GM10248 (cell line): ENCODE results near the gene CDC34.

Experiments
- CTCF ChIA-PET: fragments of 300-600 bp; sonication (Branson Sonifier 250); formaldehyde crosslinking; extraction: SDS; loops from one replicate; lab custom pipeline; 2021; ENCODE audit warnings: antibody characterized with exemption; lab: Yijun Ruan, JAX
- POLR2A ChIA-PET: fragments of 350-650 bp; sonication (Branson Sonifier 250); formaldehyde crosslinking; extraction: SDS; loops from one replicate; lab custom pipeline; 2020; ENCODE audit warnings: antibody characterized with exemption; lab: Yijun Ruan, JAX
- DNase-seq: peaks from one replicate; pipeline ENCODE4 v3.0.0; 2012; ENCODE audit errors: extremely low spot score
- CTCF ChIP-seq: IDR thresholded peaks from 2 replicates; pipeline ENCODE4 v1.5.1; 2012; ENCODE audit warnings: mild to moderate bottlenecking, low read depth; ENCODE audit errors: extremely low read depth, missing control alignments, control extremely low read depth

CDC34 gene

GRCh38 chr19:558770-559439 lies 27.3 kb downstream of the CDC34 start:
- POLR2A ChIA-PET: no interaction called here
- DNase-seq: no peak
- CTCF ChIA-PET: no interaction called here
- no peak for TF ChIP-seq CTCF

GRCh38 chr19:560121-560520 lies 28.6 kb downstream of the CDC34 start:
- DNase-seq: no peak
- POLR2A ChIA-PET: no interaction called here
- CTCF ChIA-PET: interaction anchor here (1.5 kb wide), 1 partner anchor 49 kb away, joined by 5 read pairs; no protein-coding TSS in a partner anchor
- TF ChIP-seq CTCF: no peak

- DNase-seq: no peak
- no peak for TF ChIP-seq CTCF
- ChIA-PET POLR2A (no interaction called here), CTCF (interaction anchor here (1.2 to 2.7 kb wide), 2 partner anchors 56 to 59 kb away, joined by 3 to 6 read pairs; partner anchors contain the start of gene TPGS1)
Measured at GRCh38 chr19:566403-566802, 34.8 kb downstream of the CDC34 start.

GRCh38 chr19:566844-567243 lies 35.3 kb downstream of the CDC34 start:
- ChIA-PET CTCF (interaction anchor here (1.2 to 2.7 kb wide), 2 partner anchors 56 to 60 kb away, joined by 3 to 6 read pairs; partner anchors contain the start of gene TPGS1), POLR2A (no interaction called here)
- no peak for TF ChIP-seq CTCF
- no peak for DNase-seq

- no peak for DNase-seq
- CTCF ChIA-PET: interaction anchor here (1.2 to 2.7 kb wide), 3 partner anchors 12 to 60 kb away, joined by 3 to 6 read pairs (median 3); partner anchors contain the start of gene TPGS1
- no peak for TF ChIP-seq CTCF
Measured at GRCh38 chr19:567296-567900, 35.8 kb downstream of the CDC34 start.

GRCh38 chr19:570251-570686 lies 38.7 kb downstream of the CDC34 start:
- ChIA-PET POLR2A (no interaction called here), CTCF (interaction anchor here (1.6 kb wide), 1 partner anchor 38 kb away, joined by 3 read pairs; the partner anchor contains the start of gene CDC34)
- TF ChIP-seq CTCF: no peak
- no peak for DNase-seq

More at GRCh38 chr19:567296-567900, 35.8 kb downstream of the CDC34 start:
- POLR2A ChIA-PET: no interaction called here
